GM19099 (cell line): ENCODE data around the gene SLC4A8.

ENCODE experiments used
- POLR2A ChIP-seq: IDR thresholded peaks from 3 replicates; pipeline ENCODE4 v1.6.1; 2011; ENCODE audit warnings: low read depth; ENCODE audit not compliant: insufficient read length; ENCODE audit errors: extremely low read depth

The SLC4A8 gene

DNA sequence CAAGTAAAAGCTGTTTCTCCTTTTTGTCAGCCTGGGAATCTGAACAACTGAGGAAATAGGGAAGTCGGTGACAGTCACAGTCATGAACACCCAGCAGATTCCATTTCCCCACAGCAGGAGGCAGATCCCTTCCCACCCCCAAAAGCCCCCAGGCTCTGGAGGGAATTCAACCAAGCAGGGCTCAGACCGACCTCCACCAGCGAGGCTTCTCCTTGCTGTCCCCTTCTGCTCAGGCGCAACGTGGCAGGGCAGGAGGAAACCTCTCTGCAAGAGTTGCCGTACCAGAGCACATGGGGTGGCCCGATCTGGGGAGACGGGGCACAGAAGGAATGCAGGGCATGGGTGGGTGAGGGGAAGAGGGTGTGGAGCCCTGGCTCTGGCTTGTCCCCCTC, 33.7 kb upstream of the SLC4A8 start:
- no peak for TF ChIP-seq POLR2A

GRCh38 chr12:51391283-51392123, 33.1 kb upstream of the SLC4A8 start, which contains the start of gene GALNT6:
Gene GALNT6 (minus strand): TSS chr12:51391406. CDS start chr12:51379781, 11,625 bp downstream.
- peak; percentile 70 for TF ChIP-seq POLR2A

DNA sequence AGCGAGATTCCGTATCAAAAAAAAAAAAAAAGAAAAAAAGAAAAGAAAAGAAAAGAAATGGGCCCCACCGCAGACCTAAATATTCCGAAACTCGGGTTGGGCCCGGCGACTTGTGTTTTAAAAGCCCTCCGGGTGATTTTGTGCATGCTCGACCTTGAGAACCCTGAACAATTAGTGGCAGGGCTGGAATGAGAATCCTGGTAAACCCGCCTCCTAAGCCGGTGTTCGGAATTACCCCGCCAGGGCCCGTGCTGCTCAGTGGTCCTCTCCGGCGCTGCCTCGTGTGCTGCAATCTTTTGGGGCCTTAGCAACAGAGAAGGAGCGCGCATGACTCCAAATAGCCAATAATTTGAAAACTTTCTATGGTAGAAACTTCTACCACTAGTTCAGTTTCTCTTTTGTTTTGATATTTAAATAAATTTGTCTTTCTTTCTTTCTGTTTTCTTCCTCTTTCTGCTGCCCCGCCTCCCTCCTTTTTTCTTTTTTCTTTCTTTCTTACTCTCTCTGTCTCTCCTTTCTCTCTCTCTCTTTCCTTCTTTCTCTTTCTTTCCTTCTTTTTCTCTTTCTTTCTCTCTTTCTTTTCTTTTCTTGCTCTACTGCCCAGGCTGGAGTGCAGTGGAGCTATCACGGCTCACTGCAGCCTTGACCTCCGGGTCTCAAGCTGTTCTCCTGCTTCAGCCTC, 31.9 kb upstream of the SLC4A8 start:
- peak; percentile 59 for TF ChIP-seq POLR2A

- TF ChIP-seq POLR2A = no peak
Measured at GRCh38 chr12:51393676-51394545, 30.7 kb upstream of the SLC4A8 start.

GRCh38 chr12:51395283-51396230, 29.1 kb upstream of the SLC4A8 start:
- TF ChIP-seq POLR2A = peak; percentile 43

- TF ChIP-seq POLR2A = no peak
Measured at GRCh38 chr12:51397670-51398069, 27.0 kb upstream of the SLC4A8 start.

GRCh38 chr12:51399891-51400290, 24.7 kb upstream of the SLC4A8 start:
- no peak for TF ChIP-seq POLR2A

DNA sequence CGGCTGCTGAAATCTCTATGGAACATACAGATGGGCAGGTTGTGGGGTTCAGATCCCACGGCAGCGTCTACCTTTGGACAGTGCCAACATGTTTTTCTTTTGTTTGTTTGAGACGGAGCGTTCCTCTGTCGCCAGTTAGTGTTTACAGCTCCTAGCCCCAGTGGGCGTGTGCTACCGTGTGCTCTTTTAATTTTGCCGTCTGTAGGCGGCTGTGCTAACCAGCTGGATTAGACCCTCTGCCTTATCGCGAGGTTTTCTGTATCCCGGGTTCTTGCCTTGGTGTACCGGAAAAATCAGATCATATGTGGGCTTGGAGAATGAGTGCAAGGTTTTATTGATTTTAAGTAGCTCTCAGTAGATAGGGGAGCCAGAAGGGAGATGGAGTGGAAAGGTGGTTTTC, 23.6 kb upstream of the SLC4A8 start:
- no peak for TF ChIP-seq POLR2A

DNA sequence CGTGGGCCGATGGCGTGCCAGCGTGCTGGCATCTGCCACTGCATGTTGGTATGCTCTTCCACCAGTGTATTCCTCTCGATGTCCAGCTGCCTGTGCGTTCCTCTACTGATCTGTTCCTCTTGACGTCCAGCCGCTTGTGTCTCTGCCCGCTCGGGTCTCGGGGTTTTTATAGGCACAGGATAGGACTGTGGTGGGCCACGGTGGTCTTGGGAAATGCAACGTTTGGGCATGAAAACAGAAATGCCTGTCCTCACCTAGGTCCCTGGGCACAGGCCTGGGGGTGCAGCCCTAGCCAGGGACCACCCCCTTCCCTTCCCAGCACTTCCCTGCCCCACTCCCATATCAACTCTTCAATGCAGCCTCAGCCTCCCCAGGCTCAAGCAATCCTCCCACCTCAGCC, 23.1 kb upstream of the SLC4A8 start:
- TF ChIP-seq POLR2A = no peak

GRCh38 chr12:51401900-51402299, 22.7 kb upstream of the SLC4A8 start:
- no peak for TF ChIP-seq POLR2A

DNA sequence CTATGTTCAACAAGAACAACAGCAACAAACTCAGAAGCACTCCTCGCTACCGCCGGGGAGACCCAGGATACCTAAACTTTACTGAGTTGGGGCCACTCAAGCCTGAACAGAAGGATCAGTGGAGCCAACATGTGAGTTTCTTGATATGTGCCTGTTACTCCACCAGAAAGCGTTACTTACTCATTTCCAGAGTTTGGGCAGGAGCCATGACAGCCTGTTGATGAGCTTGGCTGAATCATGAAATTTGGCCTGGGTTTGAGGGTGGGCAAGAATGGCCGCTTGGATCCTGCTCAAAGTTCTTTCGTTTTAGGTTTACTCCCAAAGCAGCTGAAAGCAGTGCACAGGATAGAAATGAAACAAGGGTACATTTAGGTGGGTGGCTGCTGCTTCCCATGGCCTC, 21.5 kb upstream of the SLC4A8 start:
- no peak for TF ChIP-seq POLR2A

GRCh38 chr12:51403681-51404136, 20.9 kb upstream of the SLC4A8 start:
- TF ChIP-seq POLR2A = no peak

DNA sequence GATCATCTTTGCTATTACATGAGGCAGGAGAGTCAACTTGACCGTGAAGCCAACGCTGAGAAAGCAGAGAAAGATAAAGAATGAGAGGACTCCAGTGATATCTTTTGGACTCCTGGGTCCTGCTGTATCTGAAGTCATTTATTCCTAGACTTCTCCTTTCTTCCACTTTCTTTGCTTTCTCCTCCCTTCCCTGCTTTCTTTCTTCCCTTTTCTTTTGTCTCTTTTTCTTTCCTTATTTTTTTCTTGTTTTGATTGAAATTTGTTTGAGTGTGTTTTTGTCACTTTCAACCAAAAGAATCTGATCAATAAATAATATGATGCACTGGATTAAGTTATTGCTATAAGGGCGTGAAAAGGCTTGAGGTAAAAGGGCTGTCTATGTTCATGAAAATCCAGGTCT, 20.0 kb upstream of the SLC4A8 start:
- no peak for TF ChIP-seq POLR2A

DNA sequence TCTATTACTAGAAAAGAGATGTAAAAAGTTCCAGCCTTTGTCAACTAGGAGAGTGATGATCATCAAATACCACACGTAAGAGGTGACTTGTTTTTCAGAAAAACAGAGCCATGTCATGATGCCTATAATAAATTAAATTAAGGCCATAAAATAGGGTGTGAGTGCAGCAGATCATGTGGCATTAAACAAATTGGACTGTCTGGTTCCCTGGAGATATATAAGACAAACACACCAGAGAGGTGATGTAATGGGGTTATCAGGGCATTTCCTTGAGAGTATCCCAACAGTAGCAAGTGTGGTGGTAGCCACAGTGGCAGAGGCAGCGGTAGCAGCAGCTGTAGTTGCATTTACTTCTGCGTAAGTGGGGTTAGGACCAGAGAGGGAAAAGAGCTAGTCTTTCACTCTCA, 18.8 kb upstream of the SLC4A8 start:
- TF ChIP-seq POLR2A = no peak
